GM21529 (cell line): ENCODE measurements around the gene RASSF3.
A peak's percentile ranks its signal among the peaks of the same experiment; 100 is the strongest.

Source experiments
- ATAC-seq: cut with Tn5 transposase; IDR thresholded peaks from one replicate; pipeline ENCODE4 v1.9.1; 2021; ENCODE audit not compliant: unreplicated experiment

RASSF3 gene

DNA sequence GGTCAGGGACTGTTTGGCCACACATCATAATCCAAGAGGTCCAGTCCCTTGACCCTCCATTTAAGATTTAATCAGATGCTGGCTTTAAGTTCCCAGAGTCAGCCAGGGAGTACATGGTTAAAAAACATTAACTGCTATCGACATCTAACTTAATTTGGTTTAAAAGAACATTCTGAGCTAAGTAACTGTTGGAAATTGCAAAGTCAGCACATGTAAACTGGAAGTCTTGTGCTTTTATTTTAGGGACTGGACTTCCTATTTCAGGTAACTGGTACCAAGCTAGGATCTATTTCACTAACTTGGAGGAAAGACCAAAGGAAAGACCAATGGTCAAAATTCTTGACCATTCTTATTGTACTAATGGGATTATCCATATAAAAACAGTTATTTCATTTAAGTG is 108.4 kb downstream of the RASSF3 start:
- ATAC-seq = no peak

- ATAC-seq = no peak
Measured at GRCh38 chr12:64720884-64721283, 110.6 kb downstream of the RASSF3 start.

DNA sequence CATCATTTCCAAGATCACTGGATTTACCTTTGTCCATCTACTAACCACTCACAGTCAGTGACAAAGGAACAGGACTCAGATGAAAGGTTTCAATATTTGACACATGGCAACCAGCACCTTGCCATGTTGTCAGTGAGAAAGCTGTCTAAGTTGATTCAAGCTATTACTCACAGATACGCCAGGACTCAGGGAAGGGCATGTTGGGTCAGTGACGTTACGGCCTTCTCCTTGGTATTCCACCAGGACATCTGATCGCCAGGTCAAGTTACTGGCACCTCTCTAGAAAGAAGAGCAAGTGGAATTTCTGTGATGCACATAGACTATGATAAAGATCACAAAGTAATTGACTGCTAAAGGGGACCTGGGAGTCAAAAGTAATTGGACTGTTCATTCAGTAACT is 112.5 kb downstream of the RASSF3 start:
- ATAC-seq = no peak

DNA sequence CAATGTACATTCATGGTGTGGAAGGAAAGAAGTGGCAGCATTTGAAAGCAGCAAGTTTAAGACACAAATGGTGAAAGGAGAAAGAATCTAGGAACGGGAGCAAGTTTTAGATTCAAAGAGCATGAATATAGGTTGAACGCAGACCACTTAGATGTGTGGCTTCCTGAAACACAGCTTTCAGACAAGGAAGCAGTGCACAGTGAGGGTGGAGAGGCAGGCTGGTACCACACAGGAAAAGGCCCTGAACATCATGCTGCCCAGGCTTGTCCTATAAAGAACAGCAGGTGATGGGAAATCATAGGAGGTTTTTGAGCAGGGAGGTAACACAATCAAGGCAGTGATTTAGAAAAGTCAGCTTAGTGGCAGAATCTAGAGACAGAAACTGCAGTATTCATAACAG is 113.3 kb downstream of the RASSF3 start:
- ATAC-seq = no peak

DNA sequence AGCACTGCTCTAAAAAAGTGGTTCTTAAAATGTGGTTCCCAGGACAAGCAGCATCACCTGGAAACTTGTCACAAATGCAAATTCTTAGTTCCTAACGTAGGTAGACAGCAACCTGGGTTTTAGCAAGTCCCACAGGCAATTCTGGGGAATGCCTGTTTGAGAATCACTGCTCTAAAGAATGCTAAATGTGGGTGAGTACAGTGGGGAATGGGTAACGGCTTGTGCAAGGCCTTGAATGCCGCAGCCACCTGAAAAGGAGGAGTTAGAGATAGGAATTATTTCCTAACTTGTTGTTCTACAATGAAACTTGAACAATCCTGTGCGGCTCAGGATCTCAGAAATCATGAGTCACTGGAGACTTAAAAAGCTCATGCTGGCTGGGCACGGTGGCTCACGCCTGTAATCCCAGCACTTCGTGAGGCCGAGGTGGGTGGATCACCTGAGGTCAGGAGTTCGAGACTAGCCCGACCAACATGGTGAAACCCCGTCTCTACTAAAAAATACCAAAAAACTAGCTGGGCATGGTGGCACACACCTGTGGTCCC is 114.0 kb downstream of the RASSF3 start:
- no peak for ATAC-seq

- peak; percentile 65 for ATAC-seq
Measured at GRCh38 chr12:64729909-64730587, 119.8 kb downstream of the RASSF3 start.

DNA sequence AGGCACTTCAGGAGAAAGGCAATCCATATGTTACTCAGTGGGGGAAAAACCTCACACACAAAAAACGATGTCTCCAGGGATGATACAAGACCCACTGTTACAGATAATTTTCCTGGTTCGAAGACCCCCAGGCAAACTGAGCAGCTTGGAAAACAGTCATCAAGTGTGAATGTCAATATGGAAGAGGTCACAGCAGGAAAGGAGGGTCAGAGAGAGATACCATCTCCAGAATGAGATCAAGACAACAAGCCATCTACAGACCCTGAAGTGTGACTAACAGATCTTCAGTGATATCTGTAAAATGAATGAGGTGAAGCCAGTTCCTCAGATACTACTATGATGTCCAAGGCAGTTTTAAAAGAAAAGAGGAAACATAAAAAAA is 120.3 kb downstream of the RASSF3 start:
- peak; percentile 18 for ATAC-seq

GRCh38 chr12:64731683-64732082 is 121.4 kb downstream of the RASSF3 start:
- no peak for ATAC-seq

- no peak for ATAC-seq
Measured at GRCh38 chr12:64733857-64734256, 123.6 kb downstream of the RASSF3 start.

GRCh38 chr12:64735442-64735841 is 125.1 kb downstream of the RASSF3 start:
- no peak for ATAC-seq

- no peak for ATAC-seq
Measured at GRCh38 chr12:64736771-64737170, 126.5 kb downstream of the RASSF3 start.

DNA sequence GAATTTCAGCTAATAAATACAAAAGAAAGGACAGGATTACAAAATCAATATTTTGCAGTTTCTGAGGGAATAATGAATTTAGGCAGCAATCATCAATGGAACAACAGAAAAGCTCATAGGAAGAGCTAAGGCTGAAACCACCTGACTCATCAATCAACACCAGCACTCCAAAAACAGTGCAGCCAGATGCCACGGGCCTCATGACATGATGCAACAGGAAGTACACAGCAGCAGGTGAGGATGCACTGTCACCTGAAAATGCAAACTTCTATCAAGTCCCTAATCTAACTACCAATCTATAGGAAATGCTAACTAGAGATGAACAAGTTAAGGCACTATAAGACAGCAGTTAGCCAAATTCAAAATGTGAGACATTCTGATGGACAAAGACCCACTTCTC is 127.2 kb downstream of the RASSF3 start:
- no peak for ATAC-seq

DNA sequence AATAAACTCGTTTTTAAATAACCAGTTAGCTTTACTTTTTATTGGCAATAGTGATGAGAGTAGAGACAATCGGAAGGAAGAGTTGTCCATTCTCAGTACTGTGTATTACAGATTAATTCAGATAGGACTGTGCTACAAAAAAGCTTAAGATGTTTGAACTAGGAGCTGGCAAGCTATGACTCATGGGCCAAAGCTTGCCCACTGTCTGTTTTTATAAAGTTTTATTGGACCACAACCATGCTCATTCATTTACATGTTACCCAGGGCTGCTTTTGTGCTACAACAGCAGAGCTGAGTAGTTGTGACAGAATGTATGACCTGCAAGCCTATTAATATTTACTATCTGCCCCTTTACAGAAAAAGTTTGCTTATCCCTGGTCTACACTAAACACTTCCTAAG is 129.5 kb downstream of the RASSF3 start:
- no peak for ATAC-seq

GRCh38 chr12:64740646-64741045 is 130.4 kb downstream of the RASSF3 start:
- no peak for ATAC-seq

DNA sequence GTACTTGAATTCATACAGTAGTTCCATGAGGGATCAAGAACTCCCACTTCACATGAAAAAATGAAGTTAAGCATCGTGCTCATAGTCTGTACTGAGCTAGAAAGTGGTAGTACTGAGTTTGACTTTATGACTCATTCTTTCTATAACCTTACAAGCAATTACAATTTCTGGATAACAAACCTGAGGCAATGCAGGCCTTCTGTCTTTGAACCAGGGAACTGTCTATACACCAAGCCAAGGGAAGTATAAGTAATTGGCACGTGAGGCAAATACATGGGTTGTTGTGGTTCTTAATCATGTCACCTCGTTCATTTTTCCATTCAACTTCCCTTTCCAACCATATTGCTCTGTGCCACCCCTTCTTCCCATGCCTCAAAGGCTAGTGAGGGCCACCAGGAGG is 132.1 kb downstream of the RASSF3 start:
- no peak for ATAC-seq

GRCh38 chr12:64743206-64743605 is 132.9 kb downstream of the RASSF3 start:
- ATAC-seq = no peak

DNA sequence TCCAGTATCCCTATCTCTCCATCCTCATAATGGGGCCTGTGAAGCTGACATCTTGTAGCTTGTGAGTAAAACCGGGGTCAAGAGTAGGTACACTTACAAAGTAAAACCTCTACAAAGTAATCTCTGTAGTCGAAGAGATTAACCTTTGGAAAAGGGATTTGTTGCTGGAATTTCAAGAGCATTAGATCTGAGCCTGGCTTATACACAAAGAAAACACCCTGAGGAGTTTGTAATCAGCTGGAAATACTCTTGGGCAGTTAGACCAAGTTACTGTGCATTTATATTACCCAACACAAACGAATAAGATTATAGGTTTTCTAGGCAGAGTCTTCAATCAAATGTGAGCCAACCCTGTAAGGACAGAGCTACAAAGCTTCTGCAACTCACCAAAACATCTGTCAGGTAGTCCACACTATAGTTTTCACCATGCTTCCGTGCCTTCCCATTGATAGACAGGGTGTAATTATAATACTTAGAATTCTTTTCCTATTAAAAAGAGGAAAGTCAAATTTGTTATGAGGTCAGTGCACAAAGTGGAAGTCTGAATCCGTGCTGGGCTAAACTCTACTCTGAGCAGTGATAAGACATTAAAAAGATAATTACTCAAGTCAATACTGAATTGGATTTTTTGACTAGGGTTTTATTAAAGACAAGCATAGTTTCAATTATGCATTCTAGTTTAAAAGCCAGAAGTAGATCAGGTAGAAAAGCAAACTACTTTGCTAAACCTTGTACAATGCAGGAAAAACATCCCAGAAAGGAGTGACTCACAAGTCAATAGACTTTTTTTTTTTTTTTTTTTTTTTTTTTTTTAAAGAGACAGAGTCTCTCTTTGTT is 134.3 kb downstream of the RASSF3 start:
- no peak for ATAC-seq

DNA sequence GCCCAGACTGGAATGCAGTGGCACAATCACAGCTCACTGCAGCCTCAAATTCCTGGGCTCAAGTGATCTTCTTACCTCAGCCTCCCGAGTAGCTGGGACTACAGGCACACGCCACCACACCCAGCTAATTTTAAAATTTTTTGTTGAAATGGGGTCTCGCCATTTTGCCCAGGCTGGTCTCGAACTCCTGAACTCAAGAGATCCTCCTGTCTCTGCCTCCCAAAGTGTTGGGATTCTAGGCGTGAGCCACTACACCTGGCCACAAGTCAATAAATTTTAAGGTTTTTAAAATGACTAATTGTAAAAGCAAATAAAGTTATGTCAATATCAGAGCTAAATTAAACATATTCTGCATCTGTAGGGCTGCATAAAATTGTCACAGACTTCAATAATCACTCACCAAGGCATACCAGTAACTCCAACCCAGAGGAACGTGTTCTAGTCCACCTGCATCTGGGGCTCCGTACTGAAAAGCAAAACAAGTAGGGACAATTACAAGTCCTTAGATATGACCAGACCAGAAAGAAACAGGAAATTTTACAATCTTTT is 135.0 kb downstream of the RASSF3 start:
- no peak for ATAC-seq

DNA sequence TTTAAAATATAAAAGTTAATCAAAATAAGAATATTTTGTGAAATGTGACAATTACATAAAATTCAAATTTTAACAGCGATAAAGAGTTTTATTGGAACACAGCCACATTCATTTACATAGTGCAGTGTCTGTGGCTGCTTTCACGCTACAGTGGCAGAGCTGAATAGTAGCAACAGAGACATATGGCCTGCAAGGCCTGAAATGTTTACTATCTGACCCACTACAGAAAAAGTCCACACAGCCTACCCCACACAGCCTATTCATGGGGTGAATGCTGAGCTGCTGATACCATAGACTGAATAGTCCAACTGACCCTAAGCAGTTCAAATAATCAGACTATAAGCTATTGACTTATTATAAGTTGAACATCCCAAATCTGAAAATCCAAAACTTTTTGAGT is 135.7 kb downstream of the RASSF3 start:
- ATAC-seq = no peak

DNA sequence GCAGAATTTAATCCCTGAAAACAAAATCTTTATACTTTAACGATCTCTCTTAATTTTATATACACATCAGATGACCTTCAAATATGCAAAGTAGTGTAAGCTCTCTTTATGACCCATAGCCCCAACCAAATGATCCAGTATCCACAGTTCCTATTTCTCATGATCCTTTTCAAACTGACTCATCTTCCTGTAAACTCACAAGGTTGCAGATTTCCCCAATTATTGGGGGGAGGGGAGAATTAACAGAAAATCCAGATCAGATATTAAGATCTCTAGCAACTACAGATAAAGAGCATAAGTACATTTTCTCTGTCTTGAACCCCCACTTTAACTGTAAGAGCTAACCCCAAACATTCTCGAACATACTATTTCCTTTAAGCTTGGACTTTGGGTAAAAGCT is 136.4 kb downstream of the RASSF3 start:
- ATAC-seq = no peak
